T-helper 2 cell treated with Interferon-gamma antibody and Interleukin-4, amounts not matched to agents 100 ng/mL and 5 ng/mL, for 36 hours (primary cell): ENCODE results near the gene MRPS6. TPM values are rescaled to one million over a fixed set of nuclear protein-coding genes. Genes with fewer than 3 reads are reported as not detected.

Experiments used
- total RNA-seq: library from RNA; stranded (reverse); gene quantifications from 2 replicates; pipeline ENCODE4 v1.2.3, GENCODE V29; 2022

MRPS6 gene
- total RNA-seq, 1 donor from 2014 or later, result 75.8 TPM

Other genes with a start within 250 kb of the MRPS6 start
- gene ATP5PO, start 157.8 kb upstream of the MRPS6 start, total RNA-seq, result 203 and 212 TPM in 2 replicates
- gene SLC5A3, start within 50 bp of the MRPS6 start, total RNA-seq, result 30.8 and 31.1 TPM in 2 replicates